Activated T-cell treated with anti-CD3 and anti-CD28 coated beads for 1 hour (primary cell): Measurements from ENCODE around the gene TMEFF2.

Experiments used
- DNase-seq: peaks from one replicate; pipeline ENCODE4 v3.0.0-alpha.2; 2020; ENCODE audit warnings: low read depth

The TMEFF2 gene, protein sequence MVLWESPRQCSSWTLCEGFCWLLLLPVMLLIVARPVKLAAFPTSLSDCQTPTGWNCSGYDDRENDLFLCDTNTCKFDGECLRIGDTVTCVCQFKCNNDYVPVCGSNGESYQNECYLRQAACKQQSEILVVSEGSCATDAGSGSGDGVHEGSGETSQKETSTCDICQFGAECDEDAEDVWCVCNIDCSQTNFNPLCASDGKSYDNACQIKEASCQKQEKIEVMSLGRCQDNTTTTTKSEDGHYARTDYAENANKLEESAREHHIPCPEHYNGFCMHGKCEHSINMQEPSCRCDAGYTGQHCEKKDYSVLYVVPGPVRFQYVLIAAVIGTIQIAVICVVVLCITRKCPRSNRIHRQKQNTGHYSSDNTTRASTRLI

GRCh38 chr2:192194866-192195547 is at the start of gene TMEFF2:
TSS of gene TMEFF2 (minus strand) at chr2:192194933. CDS start at chr2:192194524, 409 bp downstream.
- no peak for DNase-seq

DNA sequence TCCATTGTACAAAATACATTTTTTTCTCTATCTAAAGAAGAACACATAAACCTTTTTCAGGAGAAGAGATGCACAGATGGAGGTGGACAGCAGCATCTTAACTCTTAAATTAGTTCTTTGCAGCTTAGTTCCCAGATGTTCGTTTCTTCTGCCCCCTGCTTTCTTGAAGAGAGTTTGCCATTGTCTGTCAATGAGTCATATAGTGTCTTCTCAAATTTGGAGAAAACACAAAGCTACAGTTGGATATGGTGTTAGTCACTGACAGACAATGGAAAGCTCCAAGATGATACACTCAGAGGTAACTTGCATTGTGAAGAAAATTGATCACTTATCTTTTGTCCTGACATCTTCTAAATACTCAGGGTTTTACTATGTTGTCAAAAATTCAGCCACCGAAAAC is 48.8 kb upstream of the TMEFF2 start:
- DNase-seq, result no peak

GRCh38 chr2:192236136-192236535 is 41.4 kb upstream of the TMEFF2 start:
- no peak for DNase-seq

- DNase-seq, result no peak
These were observed 36.2 kb upstream of the TMEFF2 start for GRCh38 chr2:192230889-192231453.

DNA sequence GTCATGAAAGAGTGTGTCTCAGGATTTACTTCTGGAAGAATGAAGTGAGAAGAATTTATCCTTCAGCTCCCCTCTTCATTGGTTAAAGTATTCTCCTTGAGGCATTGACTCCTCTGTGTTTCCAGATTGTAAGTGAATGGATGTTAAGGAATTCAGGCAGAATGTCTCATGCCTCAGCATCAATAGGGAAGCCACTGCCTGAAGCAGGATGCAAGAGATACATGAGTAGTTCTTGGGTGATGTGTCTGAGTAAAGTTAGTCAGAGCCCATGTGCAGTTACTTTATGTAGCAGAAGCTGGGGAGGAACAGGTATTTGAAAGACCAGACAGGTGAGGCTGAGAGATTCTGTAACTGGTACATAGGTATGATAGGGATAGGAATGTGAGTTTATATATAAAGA is 34.0 kb upstream of the TMEFF2 start:
- no peak for DNase-seq

DNA sequence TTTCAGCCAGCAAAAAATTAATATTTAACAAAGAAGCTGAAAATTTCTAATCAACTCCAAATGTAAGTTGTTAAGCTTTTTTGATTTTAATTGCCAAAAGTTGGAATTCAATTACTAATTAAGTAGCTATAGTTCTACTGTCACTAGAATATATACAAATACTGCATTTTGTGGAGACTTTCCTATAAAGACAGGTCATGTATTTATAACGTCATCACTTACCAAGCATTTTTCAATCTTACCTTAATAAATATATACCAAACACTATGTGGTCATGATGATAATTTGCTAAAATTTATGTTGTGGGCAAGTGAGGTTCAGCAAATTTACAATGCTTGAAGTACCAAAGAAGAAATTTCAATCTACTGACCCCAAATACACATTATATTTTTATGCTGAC is 24.2 kb upstream of the TMEFF2 start:
- no peak for DNase-seq

DNA sequence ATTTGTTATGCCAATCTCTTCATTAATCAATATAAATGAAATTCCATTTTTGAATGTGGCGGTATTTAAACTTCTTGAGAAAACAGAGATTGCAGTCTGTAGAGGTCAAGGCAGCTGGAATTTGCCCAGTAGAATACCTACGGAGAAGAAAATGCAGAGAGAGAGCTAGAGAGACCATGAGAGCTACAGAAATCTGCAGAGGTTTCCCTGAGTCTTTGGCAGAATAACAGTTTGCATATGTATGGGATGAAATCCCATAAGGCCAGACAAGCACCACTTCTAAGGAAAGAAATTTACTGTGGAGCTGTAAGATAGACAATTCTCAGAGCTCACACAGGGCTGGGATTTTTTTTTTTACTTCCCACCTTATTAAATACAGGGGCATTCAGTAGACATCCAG is 23.6 kb upstream of the TMEFF2 start:
- no peak for DNase-seq

DNA sequence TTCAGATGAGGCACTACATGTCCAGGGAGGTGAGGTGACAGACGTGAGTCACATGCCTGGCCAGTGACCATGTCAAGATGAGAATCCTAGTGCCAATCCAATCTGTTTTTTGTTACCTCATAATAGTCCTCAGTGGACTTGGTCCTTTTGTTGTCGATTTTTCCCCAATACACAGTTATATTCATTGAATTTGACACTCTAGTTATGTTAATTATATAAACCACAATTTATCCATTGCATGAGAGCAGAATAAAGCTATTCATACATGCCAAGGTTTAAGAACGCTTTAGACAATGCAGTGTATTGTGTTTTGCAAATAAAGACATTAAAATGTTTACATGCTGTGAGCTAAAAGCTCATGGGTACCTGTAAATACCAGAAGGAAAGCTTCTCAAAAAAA is 21.6 kb upstream of the TMEFF2 start:
- DNase-seq, result no peak

DNA sequence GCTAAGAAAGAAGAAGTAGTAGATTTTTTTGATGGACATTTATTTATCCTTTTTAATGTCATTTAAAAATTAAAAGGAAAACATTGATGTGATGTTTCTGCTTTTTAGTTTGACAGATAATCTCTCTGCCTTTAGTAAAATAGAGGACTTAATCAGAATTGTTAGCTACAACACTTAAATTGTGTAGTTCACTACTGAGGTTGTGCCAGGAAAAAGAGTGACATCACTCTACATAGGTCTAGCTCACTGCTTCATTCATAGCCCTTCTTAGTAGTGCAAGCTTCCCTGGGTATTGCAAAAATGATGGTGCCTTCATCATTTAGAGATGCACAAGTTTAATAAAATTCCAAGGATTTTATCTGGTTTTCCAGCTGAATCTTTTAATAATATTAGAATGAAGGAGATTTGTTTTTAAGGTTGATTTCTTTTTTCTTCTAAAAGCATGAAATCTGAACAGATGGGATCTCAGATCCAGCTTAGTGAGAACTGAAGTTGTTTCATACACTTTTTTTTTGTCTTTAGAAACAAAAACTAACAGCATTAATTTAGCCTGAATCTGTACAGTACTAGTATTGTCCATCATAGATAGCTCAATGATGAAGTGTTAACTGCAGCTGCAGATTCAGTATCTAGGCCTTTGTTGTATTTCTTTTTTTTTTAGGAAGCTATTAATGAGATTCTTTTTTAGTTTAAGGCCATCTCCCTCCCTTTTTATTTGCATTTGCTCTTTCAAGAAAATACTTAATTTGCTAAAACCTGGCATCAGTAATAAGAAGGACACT is 20.6 kb upstream of the TMEFF2 start:
- DNase-seq, result no peak

GRCh38 chr2:192208848-192209247 is 14.1 kb upstream of the TMEFF2 start:
- no peak for DNase-seq

DNA sequence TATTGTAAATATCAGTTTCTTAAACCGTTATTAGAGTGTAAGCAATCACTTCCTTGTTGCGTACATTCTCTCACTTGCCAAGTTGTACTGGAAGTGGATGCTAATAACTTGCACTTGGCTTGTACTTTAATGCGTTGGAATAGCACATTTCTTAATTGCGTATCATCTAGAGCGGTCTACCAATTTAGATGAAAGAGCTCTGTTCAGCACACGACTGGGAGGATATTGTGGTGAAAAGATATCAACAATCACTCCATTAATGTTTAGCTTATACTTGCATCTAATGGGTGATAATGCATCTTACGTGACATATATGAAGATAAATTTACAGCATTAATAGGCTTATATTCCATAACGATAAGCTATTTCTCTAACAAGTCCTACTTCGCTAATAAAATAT is 11.7 kb upstream of the TMEFF2 start:
- DNase-seq, result no peak

GRCh38 chr2:192203876-192204275 is 9.1 kb upstream of the TMEFF2 start:
- DNase-seq, result no peak

GRCh38 chr2:192202373-192202772 is 7.6 kb upstream of the TMEFF2 start:
- no peak for DNase-seq

- DNase-seq, result no peak
These were observed 6.4 kb upstream of the TMEFF2 start for GRCh38 chr2:192201116-192201515.

- no peak for DNase-seq
These were observed 2.6 kb upstream of the TMEFF2 start for GRCh38 chr2:192197357-192197756.

DNA sequence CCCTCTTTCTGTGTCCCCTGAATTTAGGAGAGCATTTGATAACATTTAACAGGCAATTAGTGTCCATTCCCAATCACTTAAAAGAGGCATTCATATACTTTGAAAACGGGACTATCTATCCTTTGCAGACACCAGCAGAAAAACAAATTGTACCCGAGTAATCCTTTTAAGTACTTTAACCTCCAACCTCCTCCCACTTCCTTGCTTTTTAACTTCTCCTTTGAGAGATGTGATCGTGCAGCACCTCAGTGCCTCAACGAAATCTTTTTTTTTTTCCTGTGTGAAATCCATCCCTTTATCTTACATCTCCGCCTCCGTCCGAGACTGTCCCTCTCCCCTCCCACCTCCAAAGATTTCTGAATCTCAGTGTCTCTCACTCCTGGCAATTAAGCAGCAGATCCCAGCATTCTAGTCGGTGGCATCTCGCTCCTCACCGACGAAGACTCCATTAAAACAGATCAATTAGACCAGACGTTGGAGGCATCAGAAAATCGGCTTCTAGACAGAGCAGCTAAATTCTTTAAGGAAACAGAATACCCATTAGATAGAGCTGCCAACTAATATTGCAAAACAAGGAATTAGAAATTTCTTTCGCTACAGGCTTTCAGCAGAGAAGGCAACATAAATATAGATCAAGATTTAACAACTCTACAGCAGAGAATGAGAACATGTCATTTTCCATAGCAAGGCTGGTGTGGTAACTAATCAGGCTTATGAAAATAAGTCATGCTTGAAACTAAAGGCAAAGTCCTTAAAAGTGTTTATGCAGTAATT is 1.9 kb upstream of the TMEFF2 start:
- no peak for DNase-seq

- DNase-seq, result no peak
These were observed 1.1 kb upstream of the TMEFF2 start for GRCh38 chr2:192195548-192196418.

DNA sequence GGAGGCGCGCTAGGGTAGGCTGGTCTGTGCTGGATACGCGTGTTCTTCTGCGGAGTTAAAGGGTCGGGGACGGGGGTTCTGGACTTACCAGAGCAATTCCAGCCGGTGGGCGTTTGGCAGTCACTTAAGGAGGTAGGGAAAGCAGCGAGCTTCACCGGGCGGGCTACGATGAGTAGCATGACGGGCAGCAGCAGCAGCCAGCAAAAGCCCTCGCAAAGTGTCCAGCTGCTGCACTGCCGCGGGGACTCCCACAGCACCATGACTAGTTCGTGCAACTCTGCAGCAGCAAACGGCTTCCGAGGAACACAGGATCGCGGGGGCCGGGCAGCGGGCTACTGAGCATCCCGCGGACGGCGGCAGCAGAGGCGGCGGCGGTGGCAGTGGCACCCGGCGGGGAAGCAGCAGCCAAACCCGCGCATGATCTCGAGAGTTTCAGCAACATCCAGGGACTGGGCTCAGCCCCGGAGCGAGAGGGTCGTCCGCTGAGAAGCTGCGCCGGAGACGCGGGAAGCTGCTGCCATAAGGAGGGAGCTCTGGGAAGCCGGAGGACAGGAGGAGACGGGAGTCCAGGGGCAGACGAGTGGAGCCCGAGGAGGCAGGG is 368 bp downstream of the TMEFF2 start:
- DNase-seq, result no peak

DNA sequence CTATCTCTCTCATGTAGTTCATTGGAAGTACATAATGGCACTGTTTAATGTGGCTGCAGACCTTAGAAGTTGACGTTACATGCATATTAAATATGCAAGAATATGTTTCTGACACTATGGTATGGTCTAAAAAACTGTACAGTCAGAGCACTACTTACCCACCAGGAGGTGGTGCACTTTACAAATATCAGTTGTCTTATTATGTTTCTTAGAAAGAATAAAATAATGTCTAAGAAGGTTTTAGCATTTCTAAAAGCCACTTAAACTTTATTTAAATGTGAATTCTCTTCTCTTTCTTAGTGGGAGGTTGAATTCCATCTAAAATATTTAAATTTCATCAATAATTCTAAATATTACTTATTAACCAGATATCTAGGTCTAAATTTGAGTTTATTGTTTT is 4.3 kb downstream of the TMEFF2 start:
- DNase-seq, result no peak

GRCh38 chr2:192186806-192187205 is 7.9 kb downstream of the TMEFF2 start:
- DNase-seq, result no peak
